ENCODE results near the gene COG7. TPM values are rescaled to one million over a fixed set of nuclear protein-coding genes. Genes with fewer than 3 reads are reported as not detected.
"Not testable (repeated sequence)": the region's sequence is repeated elsewhere in the genome, so short reads cannot be mapped to it uniquely, and the experiment has no call there.

COG7 gene
- total and polyA plus RNA-seq, 2 donors (not counting 1 experiment from before 2014, with no cell fraction given), result 17.5 to 20.9 TPM

DNA sequence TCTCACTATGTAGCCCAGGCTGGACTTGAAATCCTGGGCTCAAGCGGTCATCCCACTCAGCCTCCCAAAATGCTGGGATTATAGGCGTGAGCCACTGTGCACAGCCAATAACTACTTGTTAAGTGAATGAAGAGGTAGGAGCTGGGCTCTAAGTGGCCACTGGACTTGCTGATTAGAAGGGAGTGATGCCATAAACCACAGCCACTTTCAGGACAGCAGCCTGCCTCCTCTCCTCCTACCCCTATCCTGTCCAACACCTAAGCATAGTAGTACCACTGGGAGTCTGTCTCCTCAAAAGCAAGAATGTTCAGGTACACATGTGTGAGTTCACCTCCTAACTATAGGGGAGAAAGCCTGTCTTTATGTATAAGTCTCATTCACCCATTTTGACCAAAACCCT lies 12.2 kb upstream of the COG7 start:
- Histone ChIP-seq H3K9me3 (ENCODE audit: control insufficient read depth, insufficient read depth, low read depth, low read length) (no peaks in the 10 kb centered on the region), H2AFZ (ENCODE audit: low read length) (no peak overlapping the region), H3K4me1 (ENCODE audit: control insufficient read depth, extremely low read depth, insufficient read depth, low read length) (peaks cover 7% of the 10 kb centered on the region), H3K79me2 (ENCODE audit: control insufficient read depth, insufficient read depth, low read length) (no peaks in the 10 kb centered on the region), H3K27ac (ENCODE audit: insufficient read depth, low read length) (no peak overlapping the region), H4K20me1 (ENCODE audit: control insufficient read depth, extremely low read depth, insufficient read depth, low read length) (no peaks in the 10 kb centered on the region), H3K4me3 (replicated peaks in 1 of 4; ENCODE audit: control extremely low read depth in 1 of 4, insufficient read depth in 1 of 4, low read depth in 3 of 4, low read length in 4 of 4) (no peak overlapping the region), H3K36me3 (ENCODE audit: control insufficient read depth, insufficient read depth, low read length) (peaks cover 8% of the 10 kb centered on the region), H3K27me3 (ENCODE audit: control insufficient read depth, insufficient read depth, low read length) (no peaks in the 10 kb centered on the region), H3K4me2 (ENCODE audit: extremely low read depth, insufficient read depth, low read length) (no peak overlapping the region), H3K9ac (ENCODE audit: insufficient read depth, low read length) (no peak overlapping the region)
- TF ChIP-seq EZH2 (IDR thresholded peaks at IDR 0.05; ENCODE audit: low read length, missing control alignments), result no peak
- TF ChIP-seq, protein P1, sequence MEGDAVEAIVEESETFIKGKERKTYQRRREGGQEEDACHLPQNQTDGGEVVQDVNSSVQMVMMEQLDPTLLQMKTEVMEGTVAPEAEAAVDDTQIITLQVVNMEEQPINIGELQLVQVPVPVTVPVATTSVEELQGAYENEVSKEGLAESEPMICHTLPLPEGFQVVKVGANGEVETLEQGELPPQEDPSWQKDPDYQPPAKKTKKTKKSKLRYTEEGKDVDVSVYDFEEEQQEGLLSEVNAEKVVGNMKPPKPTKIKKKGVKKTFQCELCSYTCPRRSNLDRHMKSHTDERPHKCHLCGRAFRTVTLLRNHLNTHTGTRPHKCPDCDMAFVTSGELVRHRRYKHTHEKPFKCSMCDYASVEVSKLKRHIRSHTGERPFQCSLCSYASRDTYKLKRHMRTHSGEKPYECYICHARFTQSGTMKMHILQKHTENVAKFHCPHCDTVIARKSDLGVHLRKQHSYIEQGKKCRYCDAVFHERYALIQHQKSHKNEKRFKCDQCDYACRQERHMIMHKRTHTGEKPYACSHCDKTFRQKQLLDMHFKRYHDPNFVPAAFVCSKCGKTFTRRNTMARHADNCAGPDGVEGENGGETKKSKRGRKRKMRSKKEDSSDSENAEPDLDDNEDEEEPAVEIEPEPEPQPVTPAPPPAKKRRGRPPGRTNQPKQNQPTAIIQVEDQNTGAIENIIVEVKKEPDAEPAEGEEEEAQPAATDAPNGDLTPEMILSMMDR (conservative IDR thresholded peaks at IDR 0.05 in 1 of 2, IDR thresholded peaks at IDR 0.05 in 1 of 2; ENCODE audit: low read depth in 1 of 2, low read length in 2 of 2), result no peak
- no peak for DNase-seq (ENCODE audit: low read depth in 2 of 2)

GRCh38 chr16:23464196-23464595 lies 11.2 kb upstream of the COG7 start:
- Histone ChIP-seq H3K4me1 (ENCODE audit: control insufficient read depth, extremely low read depth, insufficient read depth, low read length) (peaks cover 7% of the 10 kb centered on the region), H4K20me1 (ENCODE audit: control insufficient read depth, extremely low read depth, insufficient read depth, low read length) (no peaks in the 10 kb centered on the region), H3K36me3 (ENCODE audit: control insufficient read depth, insufficient read depth, low read length) (peaks cover 5% of the 10 kb centered on the region), H3K4me3 (replicated peaks in 1 of 4; ENCODE audit: control extremely low read depth in 1 of 4, insufficient read depth in 1 of 4, low read depth in 3 of 4, low read length in 4 of 4) (no peak overlapping the region), H3K79me2 (ENCODE audit: control insufficient read depth, insufficient read depth, low read length) (no peaks in the 10 kb centered on the region), H2AFZ (ENCODE audit: low read length) (no peak overlapping the region), H3K9me3 (ENCODE audit: control insufficient read depth, insufficient read depth, low read depth, low read length) (no peaks in the 10 kb centered on the region), H3K9ac (ENCODE audit: insufficient read depth, low read length) (no peak overlapping the region), H3K4me2 (ENCODE audit: extremely low read depth, insufficient read depth, low read length) (no peak overlapping the region), H3K27me3 (ENCODE audit: control insufficient read depth, insufficient read depth, low read length) (no peaks in the 10 kb centered on the region), H3K27ac (ENCODE audit: insufficient read depth, low read length) (no peak overlapping the region)
- DNase-seq (ENCODE audit: low read depth in 2 of 2), result no peak
- TF ChIP-seq EZH2 (IDR thresholded peaks at IDR 0.05; ENCODE audit: low read length, missing control alignments), result no peak
- TF ChIP-seq, protein P1 (conservative IDR thresholded peaks at IDR 0.05 in 1 of 2, IDR thresholded peaks at IDR 0.05 in 1 of 2; ENCODE audit: low read depth in 1 of 2, low read length in 2 of 2), result no peak

- not testable (repeated sequence) for H3K79me2 ChIP-seq (ENCODE audit: control insufficient read depth, insufficient read depth, low read length); H3K36me3 ChIP-seq (ENCODE audit: control insufficient read depth, insufficient read depth, low read length); H3K4me2 ChIP-seq (ENCODE audit: extremely low read depth, insufficient read depth, low read length); H3K27me3 ChIP-seq (ENCODE audit: control insufficient read depth, insufficient read depth, low read length); H4K20me1 ChIP-seq (ENCODE audit: control insufficient read depth, extremely low read depth, insufficient read depth, low read length); H3K9me3 ChIP-seq (ENCODE audit: control insufficient read depth, insufficient read depth, low read depth, low read length); H3K27ac ChIP-seq (ENCODE audit: insufficient read depth, low read length); H3K4me3 ChIP-seq (replicated peaks in 1 of 4; ENCODE audit: control extremely low read depth in 1 of 4, insufficient read depth in 1 of 4, low read depth in 3 of 4, low read length in 4 of 4); H2AFZ ChIP-seq (ENCODE audit: low read length); H3K9ac ChIP-seq (ENCODE audit: insufficient read depth, low read length); H3K4me1 ChIP-seq (ENCODE audit: control insufficient read depth, extremely low read depth, insufficient read depth, low read length)
- DNase-seq (ENCODE audit: low read depth in 2 of 2), result peak; percentile 73 to 87
These were observed 10.0 kb upstream of the COG7 start for GRCh38 chr16:23462994-23463393.
